Activated CD8-positive, alpha-beta memory T cell treated with anti-CD3 and anti-CD28 coated beads, Interleukin-2, amount 10 ng/mL, durations not matched to agents 7 days and 5 days (primary cell): ENCODE data around the gene BNC2. TPM values are rescaled to one million over a fixed set of nuclear protein-coding genes. Genes with fewer than 3 reads are reported as not detected.

Experiments used
- ATAC-seq: fragments of 150-1000 bp; cut with Tn5 transposase; one replicate; pipeline ENCODE4 v1.10.0; 2021; ENCODE audit warnings: moderate library complexity
- CTCF ChIA-PET: fragments of 350-600 bp; sonication (Branson Sonifier 250); formaldehyde crosslinking; loops from one replicate; lab custom pipeline; 2021; ENCODE audit warnings: antibody characterized with exemption; lab: Charles Lee
- DNase-seq: peaks from one replicate; pipeline ENCODE4 v3.0.0-alpha.2; 2020
- H3K27ac Mint-ChIP-seq: one replicate; pipeline ENCODE4 v1.8.0; 2021; ENCODE audit warnings: mild to moderate bottlenecking, mixed read lengths
- H3K27me3 Mint-ChIP-seq: one replicate; pipeline ENCODE4 v1.8.0; 2021; ENCODE audit warnings: mixed read lengths
- H3K36me3 Mint-ChIP-seq: one replicate; pipeline ENCODE4 v1.8.0; 2021; ENCODE audit warnings: mild to moderate bottlenecking, mixed read lengths
- H3K4me1 Mint-ChIP-seq: one replicate; pipeline ENCODE4 v1.8.0; 2021; ENCODE audit warnings: mixed read lengths
- H3K4me3 Mint-ChIP-seq: one replicate; pipeline ENCODE4 v1.8.0; 2021; ENCODE audit warnings: mild to moderate bottlenecking, moderate library complexity, mixed read lengths
- H3K9me3 Mint-ChIP-seq: one replicate; pipeline ENCODE4 v1.8.0; 2022; ENCODE audit warnings: low read depth, mixed read lengths
- total RNA-seq, 2 experiments: library from RNA; stranded (reverse); gene quantifications; one replicate each; pipeline ENCODE4 v1.2.3, GENCODE V29; 2021

Gene BNC2
- total RNA-seq, 2 experiments from 2014 or later = not detected

DNA sequence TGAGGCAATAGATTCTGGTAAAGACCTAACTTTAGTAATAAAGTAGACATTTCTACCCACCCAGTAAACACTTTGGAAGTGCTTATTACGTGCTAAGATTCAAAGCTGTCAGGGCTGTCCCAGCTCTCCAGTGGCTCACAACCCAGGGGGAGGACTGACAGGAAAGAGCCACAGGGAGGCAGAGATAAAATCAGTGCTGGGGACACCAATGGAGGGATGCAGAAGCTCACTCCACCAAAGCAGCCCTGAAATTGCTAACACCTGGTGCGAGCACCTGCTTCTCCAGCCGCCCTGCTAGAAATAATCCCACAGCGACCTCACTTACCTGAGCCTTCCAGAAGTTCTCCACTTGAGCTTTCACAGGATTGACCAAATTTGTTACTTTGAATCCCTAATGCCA, 501.0 kb downstream of the BNC2 start:
- ATAC-seq (no peak), DNase-seq (no peak)
- CTCF ChIA-PET = no interaction called here
- H3K9me3 Mint-ChIP-seq = peaks cover 17% of the 10 kb centered on the region
- no peak overlapping the region for H3K27ac Mint-ChIP-seq
- no peaks in the 10 kb centered on the region for H3K27me3 Mint-ChIP-seq
- H3K4me3 Mint-ChIP-seq = no peak overlapping the region
- no peaks in the 10 kb centered on the region for H3K4me1 Mint-ChIP-seq
- no peaks in the 10 kb centered on the region for H3K36me3 Mint-ChIP-seq

GRCh38 chr9:16368237-16369087, 502.0 kb downstream of the BNC2 start:
- CTCF ChIA-PET = no interaction called here
- no peak for ATAC-seq
- H3K9me3 Mint-ChIP-seq = peaks cover 17% of the 10 kb centered on the region
- no peaks in the 10 kb centered on the region for H3K4me1 Mint-ChIP-seq
- no peak overlapping the region for H3K4me3 Mint-ChIP-seq
- H3K36me3 Mint-ChIP-seq = no peaks in the 10 kb centered on the region
- no peak overlapping the region for H3K27ac Mint-ChIP-seq
- no peak for DNase-seq
- H3K27me3 Mint-ChIP-seq = no peaks in the 10 kb centered on the region

DNA sequence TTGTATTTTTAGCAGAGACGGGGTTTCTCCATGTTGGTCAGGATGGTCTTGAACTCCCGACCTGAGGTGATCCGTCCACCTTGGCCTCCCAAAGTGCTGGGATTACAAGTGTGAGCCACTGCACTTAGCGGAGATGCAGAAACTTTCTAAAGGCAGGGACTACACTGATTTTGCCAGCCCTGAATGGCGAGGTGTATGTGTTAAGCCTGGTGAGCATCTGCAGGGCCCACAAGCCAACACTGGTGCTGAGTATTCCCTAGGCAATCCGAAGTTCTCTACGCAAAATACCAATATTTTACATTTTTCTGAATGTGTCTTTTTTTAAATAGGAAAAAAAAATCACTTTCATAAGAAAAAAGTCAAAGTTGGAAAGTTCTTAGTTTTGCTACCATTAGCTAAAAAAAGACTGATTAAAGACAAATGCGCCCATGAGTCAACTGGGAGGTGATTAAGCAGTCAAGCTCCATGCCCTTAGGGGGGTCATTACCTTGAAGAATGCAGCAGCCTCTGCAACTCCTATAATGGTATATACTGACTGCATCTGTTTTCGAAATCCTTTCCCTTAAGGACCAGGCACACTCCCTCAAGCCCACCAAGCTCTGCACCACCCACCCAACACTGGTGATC, 502.8 kb downstream of the BNC2 start:
- no peaks in the 10 kb centered on the region for H3K36me3 Mint-ChIP-seq
- ATAC-seq = no peak
- peaks cover 17% of the 10 kb centered on the region for H3K9me3 Mint-ChIP-seq
- H3K27ac Mint-ChIP-seq = no peak overlapping the region
- DNase-seq = no peak
- H3K4me3 Mint-ChIP-seq = no peak overlapping the region
- CTCF ChIA-PET = no interaction called here
- no peaks in the 10 kb centered on the region for H3K27me3 Mint-ChIP-seq
- no peaks in the 10 kb centered on the region for H3K4me1 Mint-ChIP-seq

DNA sequence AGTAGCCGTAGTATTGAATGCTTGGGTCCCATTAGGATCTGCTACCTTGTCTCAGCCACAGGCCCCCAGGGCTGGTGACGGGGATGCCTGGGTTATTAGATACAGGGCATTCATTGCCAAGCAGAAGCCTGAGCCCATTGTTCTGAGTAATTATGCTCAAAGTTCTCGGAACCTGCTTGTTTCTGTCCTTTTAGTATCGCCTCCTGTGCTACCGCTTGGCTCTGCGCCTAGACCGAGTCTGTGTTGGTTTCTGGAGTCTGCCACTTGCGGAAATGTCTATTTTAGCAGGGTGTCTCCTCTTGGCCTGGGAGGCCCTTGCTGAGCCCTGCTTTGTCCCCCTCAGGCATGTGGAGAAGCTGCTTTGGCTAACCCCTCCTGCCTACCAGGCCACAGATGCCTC, 506.1 kb downstream of the BNC2 start:
- Mint-ChIP-seq H3K9me3 (peaks cover 10% of the 10 kb centered on the region), H3K4me3 (no peak overlapping the region), H3K27ac (no peak overlapping the region), H3K36me3 (no peaks in the 10 kb centered on the region), H3K27me3 (no peaks in the 10 kb centered on the region), H3K4me1 (no peaks in the 10 kb centered on the region)
- CTCF ChIA-PET = no interaction called here
- DNase-seq (no peak), ATAC-seq (no peak)

GRCh38 chr9:16363916-16364315, 506.6 kb downstream of the BNC2 start:
- ATAC-seq = no peak
- CTCF ChIA-PET = no interaction called here

DNA sequence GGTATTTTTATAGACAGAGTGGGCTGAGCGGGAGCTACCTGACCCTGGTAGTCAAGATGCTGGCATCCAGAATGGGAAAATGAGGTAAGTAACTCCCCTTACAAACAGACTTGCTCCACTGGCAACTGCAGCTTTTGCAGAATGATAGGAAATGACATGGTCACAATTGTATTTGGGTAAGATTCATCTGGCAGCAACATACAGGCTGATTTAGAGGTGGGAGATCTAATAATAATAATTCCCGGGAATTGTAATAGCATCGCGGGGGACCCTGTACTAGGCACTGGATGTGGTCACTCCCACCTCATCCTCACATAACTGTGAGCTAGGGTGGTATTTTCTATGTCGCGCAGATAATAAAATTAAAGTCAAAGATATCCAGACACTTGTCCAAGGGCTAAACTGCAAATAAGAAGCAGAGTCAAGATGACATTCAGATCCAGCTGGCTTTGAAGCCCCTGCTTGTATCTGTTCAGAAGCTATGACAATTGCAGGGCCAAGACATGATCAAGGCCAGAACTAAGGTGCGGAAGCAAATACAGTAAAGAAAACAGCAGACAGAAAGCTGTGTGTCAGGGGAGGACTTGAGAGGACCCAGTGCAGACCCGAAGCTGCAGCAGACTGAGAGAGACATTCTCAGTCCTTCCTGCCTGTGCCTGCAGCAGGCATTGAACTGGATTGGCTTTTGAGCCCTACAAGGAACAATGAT, 507.2 kb downstream of the BNC2 start:
- no peaks in the 10 kb centered on the region for H3K4me1 Mint-ChIP-seq
- no peaks in the 10 kb centered on the region for H3K27me3 Mint-ChIP-seq
- no peak overlapping the region for H3K4me3 Mint-ChIP-seq
- no peaks in the 10 kb centered on the region for H3K36me3 Mint-ChIP-seq
- H3K27ac Mint-ChIP-seq = no peak overlapping the region
- no peak for DNase-seq
- ATAC-seq = no peak
- CTCF ChIA-PET = no interaction called here
- H3K9me3 Mint-ChIP-seq = peaks cover 10% of the 10 kb centered on the region

More at GRCh38 chr9:16363916-16364315, 506.6 kb downstream of the BNC2 start:
- no peak for DNase-seq
- H3K9me3 Mint-ChIP-seq = peaks cover 10% of the 10 kb centered on the region
- H3K27ac Mint-ChIP-seq = no peak overlapping the region
- H3K4me1 Mint-ChIP-seq = no peaks in the 10 kb centered on the region
- H3K4me3 Mint-ChIP-seq = no peak overlapping the region
- H3K36me3 Mint-ChIP-seq = no peaks in the 10 kb centered on the region
- H3K27me3 Mint-ChIP-seq = no peaks in the 10 kb centered on the region

GRCh38 chr9:16361939-16362338, 508.5 kb downstream of the BNC2 start:
- DNase-seq = no peak
- Mint-ChIP-seq H3K9me3 (peaks cover 7% of the 10 kb centered on the region), H3K36me3 (no peaks in the 10 kb centered on the region), H3K27ac (no peak overlapping the region), H3K27me3 (no peaks in the 10 kb centered on the region), H3K4me3 (no peak overlapping the region), H3K4me1 (no peaks in the 10 kb centered on the region)
- CTCF ChIA-PET = no interaction called here
- no peak for ATAC-seq

- Mint-ChIP-seq H3K9me3 (peaks cover 4% of the 10 kb centered on the region), H3K27ac (no peak overlapping the region), H3K4me3 (no peak overlapping the region), H3K27me3 (no peaks in the 10 kb centered on the region), H3K36me3 (no peaks in the 10 kb centered on the region), H3K4me1 (no peaks in the 10 kb centered on the region)
- ATAC-seq (no peak), DNase-seq (no peak)
- CTCF ChIA-PET = no interaction called here
These were observed 509.4 kb downstream of the BNC2 start for GRCh38 chr9:16361118-16361517.

- no peaks in the 10 kb centered on the region for H3K27me3 Mint-ChIP-seq
- peaks cover 2% of the 10 kb centered on the region for H3K9me3 Mint-ChIP-seq
- ATAC-seq (no peak), DNase-seq (no peak)
- H3K36me3 Mint-ChIP-seq = no peaks in the 10 kb centered on the region
- CTCF ChIA-PET = no interaction called here
- H3K4me1 Mint-ChIP-seq = no peaks in the 10 kb centered on the region
- H3K4me3 Mint-ChIP-seq = no peak overlapping the region
- H3K27ac Mint-ChIP-seq = no peak overlapping the region
These were observed 510.2 kb downstream of the BNC2 start for GRCh38 chr9:16360247-16360646.
